GM12878 (cell line): ENCODE results near the gene GNAL. TPM values are rescaled to one million over a fixed set of nuclear protein-coding genes. Genes with fewer than 3 reads are reported as not detected.

Experiments
- ATAC-seq: fragments of 200-7000 bp; cut with Tn5 transposase; 3 replicates; pipeline ENCODE4 v1.9.1; 2020; ENCODE audit warnings: mild to moderate bottlenecking, moderate library complexity
- BruUV-seq: library from RNA; stranded (reverse); fragments of 400-500 nt; replicated peaks from 2 replicates; lab custom pipeline; 2021; lab: Mats Ljungman, UMichigan
- CTCF ChIA-PET: fragments of 300-600 bp; sonication (Branson Sonifier 250); formaldehyde crosslinking; extraction: SDS; loops from one replicate; lab custom pipeline; 2021; ENCODE audit warnings: inconsistent platforms; lab: Yijun Ruan, JAX
- POLR2A ChIA-PET: fragments of 350-600 bp; formaldehyde crosslinking; extraction: SDS; loops from one replicate; lab custom pipeline; 2021; ENCODE audit warnings: inconsistent platforms; lab: Charles Lee
- RAD21 ChIA-PET: fragments of 300-600 bp; sonication (Branson Sonifier 250); formaldehyde crosslinking; loops from one replicate; lab custom pipeline; 2023; ENCODE audit warnings: antibody characterized with exemption; ENCODE audit not compliant: unreplicated experiment; lab: Charles Lee
- SMC1A ChIA-PET: fragments of 300-600 bp; sonication (Branson Sonifier 250); formaldehyde crosslinking; loops from one replicate; lab custom pipeline; 2023; ENCODE audit not compliant: unreplicated experiment, uncharacterized antibody; lab: Charles Lee
- DNase-seq: peaks from one replicate; pipeline ENCODE4 v3.0.0-alpha.2; 2011; ENCODE audit warnings: low read depth, low spot score
- FAIRE-seq: peaks from 3 replicates; lab custom pipeline; 2011; peaks lifted over from hg19 to GRCh38; lab: Jason Lieb, UNC
- H2AFZ ChIP-seq: 2 replicates; pipeline ENCODE4 v1.6.0; 2011; ENCODE audit warnings: low read depth, low read length, control low read depth; ENCODE audit not compliant: control insufficient read depth
- H3K27ac ChIP-seq: 2 replicates; pipeline ENCODE4 v1.5.1; 2011; ENCODE audit warnings: control low read depth; ENCODE audit not compliant: control insufficient read depth, insufficient read depth
- H3K27me3 ChIP-seq, 2 experiments: replicated peaks in 1 of 2; 2 replicates each; pipeline versions ENCODE4 v1.6.0 to v1.6.1; 2011; ENCODE audit warnings: low read length in 1 of 2; ENCODE audit not compliant: control insufficient read depth in 2 of 2, insufficient read depth in 2 of 2
- H3K36me3 ChIP-seq, 2 experiments: 2 replicates each; pipeline ENCODE4 v1.5.1; 2011; ENCODE audit warnings: low read length in 1 of 2; ENCODE audit not compliant: control insufficient read depth in 2 of 2, insufficient read depth in 2 of 2
- H3K4me1 ChIP-seq: 2 replicates; pipeline ENCODE4 v1.6.1; 2011; ENCODE audit warnings: mild to moderate bottlenecking, low read length, moderate library complexity, mixed read lengths; ENCODE audit not compliant: control insufficient read depth, insufficient read depth
- H3K4me2 ChIP-seq: 2 replicates; pipeline ENCODE4 v1.6.0; 2011; ENCODE audit warnings: control low read depth; ENCODE audit not compliant: control insufficient read depth, insufficient read depth
- H3K4me3 ChIP-seq: fragments of 200-600 bp; sonication (generic); 2 replicates; pipeline ENCODE4 v1.5.1; 2016
- H3K79me2 ChIP-seq: 2 replicates; pipeline ENCODE4 v1.6.0; 2011; ENCODE audit warnings: low read length; ENCODE audit not compliant: control insufficient read depth, insufficient read depth
- H3K9ac ChIP-seq: 2 replicates; pipeline ENCODE4 v1.8.0; 2011; ENCODE audit warnings: low read length, control low read depth, mixed read lengths; ENCODE audit not compliant: control insufficient read depth, insufficient read depth
- H3K9me3 ChIP-seq: replicated peaks from 3 replicates; pipeline ENCODE4 v1.5.1; 2011; ENCODE audit warnings: mild to moderate bottlenecking, low read length; ENCODE audit not compliant: control insufficient read depth, insufficient read depth
- H4K20me1 ChIP-seq: 2 replicates; pipeline ENCODE4 v1.6.0; 2011; ENCODE audit not compliant: control insufficient read depth, insufficient read depth
- YBX1 ChIP-seq: fragments of 450-650 bp; IDR thresholded peaks from 2 replicates; pipeline ENCODE4 v1.6.1; 2016; ENCODE audit warnings: antibody characterized with exemption
- WGBS: methylation state at CpG from one replicate; pipeline ENCODE4 v1.1.6; 2016; ENCODE audit warnings: low lambda C conversion rate; ENCODE audit not compliant: insufficient replicate concordance, insufficient coverage; ENCODE audit errors: missing lambda C conversion rate; 5-methylcytosine and 5-hydroxymethylcytosine counted together
- in situ Hi-C: fragments of 300-500 bp; cut with MboI; formaldehyde crosslinking; loops from 9 replicates; pipeline ENCODE4 v1.14.3; 2018; ENCODE audit warnings: mixed read lengths
- intact Hi-C: fragments of 100-400 bp; cut with micrococcal nuclease; formaldehyde crosslinking; loops from one replicate; pipeline ENCODE4 v1.14.2; 2022; ENCODE audit not compliant: unreplicated experiment
- polyA plus RNA-seq, 11 experiments: library from polyadenylated mRNA; depleted of rRNA in 4 of 11; unstranded in 6 of 11; stranded (reverse) in 5 of 11; fragments of >200 nt; fragmentation: Nextera tagmentation in 4 of 11; fragmentation: Illumina TruSeq in 1 of 11; extraction: Ambion mirVana in 4 of 11; extraction: Trizol in 1 of 11; gene quantifications; 1 replicate in 1 of 11; 2 replicates in 10 of 11; pipeline versions ENCODE4 v1.2.1 to v1.2.3, GENCODE V29; 2011 to 2016; ENCODE audit warnings: inconsistent platforms in 2 of 11, missing spikeins in 2 of 11, low read depth in 1 of 11
- total RNA-seq, 4 experiments: library from RNA; depleted of rRNA in 3 of 4; stranded (reverse); fragments of >200 nt in 3 of 4; fragmentation: Illumina TruSeq in 1 of 4; extraction: Trizol in 1 of 4; gene quantifications; 2 replicates each; pipeline versions ENCODE4 v1.2.1 to v1.2.3, GENCODE V29; 2013 to 2021
- TF ChIP-seq, protein P1 (sequence below): fragments of 450-650 bp; IDR thresholded peaks from 2 replicates; pipeline ENCODE4 v1.6.1; 2016; ENCODE audit warnings: mild to moderate bottlenecking

GNAL gene
- total and polyA plus RNA-seq, 10 of the 15 experiments (the other 5 are each of a cell fraction or from before 2014, with no cell fraction given) = 0.02 to 0.39 (median 0.05) TPM; not detected in 5

DNA sequence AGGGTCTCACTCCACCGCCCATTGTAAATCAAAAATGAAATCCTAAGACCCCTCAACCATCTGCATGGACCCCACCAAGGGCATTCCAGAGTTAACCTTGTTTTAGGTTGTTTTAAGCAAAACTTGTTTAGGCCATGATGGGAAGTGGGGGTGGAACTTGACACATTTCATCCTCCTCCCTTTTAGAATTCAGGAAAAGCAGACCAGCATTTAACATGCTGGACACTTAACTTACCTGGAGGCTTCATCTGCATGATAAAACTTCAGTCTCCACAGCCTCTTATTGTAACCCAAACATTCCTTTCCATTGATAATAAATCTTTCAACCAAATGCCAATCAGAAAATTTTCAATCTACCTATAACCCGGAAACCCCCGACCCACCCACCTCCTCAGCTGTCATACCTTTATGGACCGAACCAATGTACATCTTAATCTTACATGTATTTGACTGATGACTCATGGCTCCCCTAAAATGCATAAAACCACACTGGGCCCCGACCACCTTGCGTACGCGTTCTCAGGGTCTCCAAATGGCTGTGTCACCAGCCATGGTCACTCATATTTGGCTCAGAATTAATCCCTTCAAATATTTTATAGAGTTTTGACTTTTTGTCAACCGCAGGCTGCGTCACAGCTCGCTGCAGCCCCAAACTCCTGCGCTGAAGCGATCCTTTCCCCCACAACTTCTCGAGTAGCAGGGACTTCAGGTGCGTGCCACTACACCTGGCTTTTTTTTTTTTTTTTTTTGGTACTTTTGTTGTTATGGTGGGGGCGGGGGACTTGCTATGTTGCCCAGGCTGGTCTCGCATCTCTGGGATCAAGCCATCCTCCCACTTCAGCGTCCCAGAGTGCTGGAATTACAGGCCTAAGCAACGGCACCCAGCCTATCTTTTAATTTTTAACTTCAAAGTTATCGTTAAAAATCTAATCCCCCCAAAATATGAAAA, 218.1 kb downstream of the GNAL start:
- SMC1A ChIA-PET = interaction anchor here (1.4 kb wide), 1 partner anchor 20 kb away, joined by 4 read pairs; no protein-coding TSS in a partner anchor
- H3K4me3 ChIP-seq = peak overlapping the region; percentile 88
- in situ Hi-C loops = no loop called here
- no TSS peak for BruUV-seq
- peak overlapping the region; percentile 74 for H3K4me2 ChIP-seq
- 0 out of 2 replicates have a peak overlapping the region, but pooled peaks have one; percentile 88 for H2AFZ ChIP-seq
- CTCF ChIA-PET = no interaction called here
- H3K27ac ChIP-seq = peak overlapping the region; percentile 95
- H3K9me3 ChIP-seq = no peaks in the 10 kb centered on the region
- no peaks in the 10 kb centered on the region for H4K20me1 ChIP-seq
- no peaks in the 10 kb centered on the region for H3K27me3 ChIP-seq
- H3K79me2 ChIP-seq = peaks cover 13% of the 10 kb centered on the region
- TF ChIP-seq, protein P1, sequence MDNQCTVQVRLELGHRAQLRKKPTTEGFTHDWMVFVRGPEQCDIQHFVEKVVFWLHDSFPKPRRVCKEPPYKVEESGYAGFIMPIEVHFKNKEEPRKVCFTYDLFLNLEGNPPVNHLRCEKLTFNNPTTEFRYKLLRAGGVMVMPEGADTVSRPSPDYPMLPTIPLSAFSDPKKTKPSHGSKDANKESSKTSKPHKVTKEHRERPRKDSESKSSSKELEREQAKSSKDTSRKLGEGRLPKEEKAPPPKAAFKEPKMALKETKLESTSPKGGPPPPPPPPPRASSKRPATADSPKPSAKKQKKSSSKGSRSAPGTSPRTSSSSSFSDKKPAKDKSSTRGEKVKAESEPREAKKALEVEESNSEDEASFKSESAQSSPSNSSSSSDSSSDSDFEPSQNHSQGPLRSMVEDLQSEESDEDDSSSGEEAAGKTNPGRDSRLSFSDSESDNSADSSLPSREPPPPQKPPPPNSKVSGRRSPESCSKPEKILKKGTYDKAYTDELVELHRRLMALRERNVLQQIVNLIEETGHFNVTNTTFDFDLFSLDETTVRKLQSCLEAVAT = peak; percentile 95
- no peak for TF ChIP-seq YBX1
- TF ChIP-seq, all 136 proteins: peak for 1
- intact Hi-C loops = loop anchor here (5.0 kb wide), 1 partner anchor 55 kb away; the partner anchor contains the start of gene CHMP1B
- POLR2A ChIA-PET = interaction anchor here (0.6 kb wide), 1 partner anchor 18 kb away, joined by 4 read pairs; no protein-coding TSS in a partner anchor
- Histone ChIP-seq H3K4me1 (peaks cover 5% of the 10 kb centered on the region), H3K36me3 (peaks cover 0 to 1% of the 10 kb centered on the region in 2 experiments; a peak in 3 of 4 replicates), H3K9ac (peak overlapping the region; percentile 86)
- FAIRE-seq (no peak), DNase-seq (no peak), ATAC-seq (no peak)
- WGBS = 56% methylated on average over 20 of the region's 20 CpGs
- RAD21 ChIA-PET = no interaction called here
